Renal cortical epithelial cell (primary cell): ENCODE measurements around the gene PAMR1. TPM values are rescaled to one million over a fixed set of nuclear protein-coding genes. Genes with fewer than 3 reads are reported as not detected.
A peak's percentile ranks its signal among the peaks of the same experiment; 100 is the strongest.

Experiments used
- DNase-seq: peaks from one replicate; pipeline ENCODE4 v3.0.0-alpha.2; 2011; ENCODE audit warnings: low read depth
- total RNA-seq: library from RNA; depleted of rRNA; stranded (reverse); fragments of >200 nt; gene quantifications from 2 replicates; pipeline ENCODE4 v1.2.3, GENCODE V29; 2014

Gene PAMR1
- total RNA-seq, 1 donor from 2014 or later: 1.8 TPM

GRCh38 chr11:35496416-35496815 lies 29.0 kb downstream of the PAMR1 start:
- DNase-seq: no peak

- no peak for DNase-seq
Measured at GRCh38 chr11:35494957-35495490, 30.4 kb downstream of the PAMR1 start.

GRCh38 chr11:35491231-35491871 lies 34.1 kb downstream of the PAMR1 start:
- peak; percentile 79 for DNase-seq

- no peak for DNase-seq
Measured at GRCh38 chr11:35488117-35488516, 37.3 kb downstream of the PAMR1 start.

GRCh38 chr11:35487532-35488078 lies 37.8 kb downstream of the PAMR1 start:
- peak; percentile 32 for DNase-seq

GRCh38 chr11:35486934-35487333 lies 38.5 kb downstream of the PAMR1 start:
- DNase-seq: no peak

- no peak for DNase-seq
Measured at GRCh38 chr11:35486446-35486845, 39.0 kb downstream of the PAMR1 start.

GRCh38 chr11:35485656-35486322 lies 39.6 kb downstream of the PAMR1 start:
- peak; percentile 50 for DNase-seq

- DNase-seq: no peak
Measured at GRCh38 chr11:35484435-35484834, 41.0 kb downstream of the PAMR1 start.

- DNase-seq: no peak
Measured at GRCh38 chr11:35483131-35483820, 42.1 kb downstream of the PAMR1 start.

GRCh38 chr11:35479731-35480130 lies 45.7 kb downstream of the PAMR1 start:
- DNase-seq: no peak

- no peak for DNase-seq
Measured at GRCh38 chr11:35478471-35479091, 46.8 kb downstream of the PAMR1 start.

- DNase-seq: no peak
Measured at GRCh38 chr11:35477901-35478300, 47.5 kb downstream of the PAMR1 start.

GRCh38 chr11:35474688-35475087 lies 50.7 kb downstream of the PAMR1 start:
- no peak for DNase-seq

GRCh38 chr11:35473795-35474374 lies 51.5 kb downstream of the PAMR1 start:
- no peak for DNase-seq

GRCh38 chr11:35470616-35471015 lies 54.8 kb downstream of the PAMR1 start:
- no peak for DNase-seq

GRCh38 chr11:35466058-35466457 lies 59.4 kb downstream of the PAMR1 start:
- DNase-seq: no peak

- DNase-seq: no peak
Measured at GRCh38 chr11:35464308-35464707, 61.1 kb downstream of the PAMR1 start.

GRCh38 chr11:35463331-35463751 lies 62.1 kb downstream of the PAMR1 start:
- DNase-seq: no peak

- no peak for DNase-seq
Measured at GRCh38 chr11:35461917-35462538, 63.4 kb downstream of the PAMR1 start.

GRCh38 chr11:35459489-35459888 lies 65.9 kb downstream of the PAMR1 start:
- DNase-seq: no peak
